Fibroblast of lung (primary cell): ENCODE data around the gene SLC10A2. TPM values are rescaled to one million over a fixed set of nuclear protein-coding genes. Genes with fewer than 3 reads are reported as not detected.

Source experiments
- DNase-seq, 2 donors: peaks; one replicate each; pipeline versions ENCODE4 v3.0.0 to v3.0.0-alpha.2; 2010; ENCODE audit warnings: low read depth in 2 of 2
- H2AFZ ChIP-seq: 2 replicates; pipeline ENCODE4 v1.5.1; 2012; ENCODE audit warnings: low read length, control low read depth, inconsistent platforms
- H3K27ac ChIP-seq: 2 replicates; pipeline ENCODE4 v1.5.1; 2011; ENCODE audit warnings: low read length, control low read depth; ENCODE audit not compliant: insufficient read depth
- H3K27me3 ChIP-seq: 2 replicates; pipeline ENCODE4 v1.5.1; 2011; ENCODE audit warnings: mild to moderate bottlenecking, low read length; ENCODE audit not compliant: control insufficient read depth, insufficient read depth
- H3K36me3 ChIP-seq: 2 replicates; pipeline ENCODE4 v1.5.1; 2011; ENCODE audit warnings: low read length; ENCODE audit not compliant: control insufficient read depth, insufficient read depth
- H3K4me1 ChIP-seq: 2 replicates; pipeline ENCODE4 v1.5.1; 2011; ENCODE audit warnings: low read length; ENCODE audit not compliant: control insufficient read depth, insufficient read depth; ENCODE audit errors: extremely low read depth
- H3K4me2 ChIP-seq: 2 replicates; pipeline ENCODE4 v1.5.1; 2011; ENCODE audit warnings: low read length, control low read depth; ENCODE audit not compliant: insufficient read depth; ENCODE audit errors: extremely low read depth
- H3K4me3 ChIP-seq, 4 experiments: fragments of 200-600 bp in 1 of 4; sonication (generic) in 1 of 4; replicated peaks in 1 of 4; 2 replicates each; pipeline ENCODE4 v1.5.1; 2011 to 2016; ENCODE audit warnings: low read length in 4 of 4, low read depth in 3 of 4, mild to moderate bottlenecking in 3 of 4, control low read depth in 2 of 4, inconsistent platforms in 1 of 4, mixed read lengths in 1 of 4; ENCODE audit not compliant: insufficient read depth in 1 of 4; ENCODE audit errors: control extremely low read depth in 1 of 4
- H3K79me2 ChIP-seq: 2 replicates; pipeline ENCODE4 v1.5.1; 2012; ENCODE audit warnings: mild to moderate bottlenecking, low read length, inconsistent platforms; ENCODE audit not compliant: control insufficient read depth, insufficient read depth
- H3K9ac ChIP-seq: 2 replicates; pipeline ENCODE4 v1.5.1; 2011; ENCODE audit warnings: mild to moderate bottlenecking, low read length, control low read depth; ENCODE audit not compliant: insufficient read depth
- H3K9me3 ChIP-seq: 2 replicates; pipeline ENCODE4 v1.5.1; 2012; ENCODE audit warnings: low read depth, low read length; ENCODE audit not compliant: control insufficient read depth, insufficient read depth
- H4K20me1 ChIP-seq: 2 replicates; pipeline ENCODE4 v1.5.1; 2011; ENCODE audit warnings: low read length; ENCODE audit not compliant: control insufficient read depth, insufficient read depth; ENCODE audit errors: extremely low read depth
- EZH2 ChIP-seq: IDR thresholded peaks from 2 replicates; pipeline ENCODE4 v1.5.1; 2012; ENCODE audit warnings: low read length, control low read depth, mild to moderate bottlenecking; ENCODE audit errors: missing control alignments
- polyA plus RNA-seq, 2 donors: library from polyadenylated mRNA; depleted of rRNA in 1 of 2; stranded (reverse) in 1 of 2; unstranded in 1 of 2; fragments of >200 nt; gene quantifications; 2 replicates each; pipeline ENCODE4 v1.2.1, GENCODE V29; 2011 to 2012; ENCODE audit warnings: missing spikeins in 1 of 2
- total RNA-seq: library from RNA; depleted of rRNA; stranded (reverse); fragments of >200 nt; gene quantifications from 2 replicates; pipeline ENCODE4 v1.2.1, GENCODE V29; 2014
- TF ChIP-seq, protein P1 (sequence below), 2 donors: IDR thresholded peaks in 1 of 2; conservative IDR thresholded peaks in 1 of 2; 1 replicate in 1 of 2; 2 replicates in 1 of 2; pipeline ENCODE4 v1.5.1; 2011 to 2012; ENCODE audit warnings: low read length in 2 of 2, control low read depth in 1 of 2, inconsistent platforms in 1 of 2, low read depth in 1 of 2, mild to moderate bottlenecking in 1 of 2

Gene SLC10A2
- total and polyA plus RNA-seq, 2 donors (not counting 1 experiment from before 2014, with no cell fraction given), result not detected

DNA sequence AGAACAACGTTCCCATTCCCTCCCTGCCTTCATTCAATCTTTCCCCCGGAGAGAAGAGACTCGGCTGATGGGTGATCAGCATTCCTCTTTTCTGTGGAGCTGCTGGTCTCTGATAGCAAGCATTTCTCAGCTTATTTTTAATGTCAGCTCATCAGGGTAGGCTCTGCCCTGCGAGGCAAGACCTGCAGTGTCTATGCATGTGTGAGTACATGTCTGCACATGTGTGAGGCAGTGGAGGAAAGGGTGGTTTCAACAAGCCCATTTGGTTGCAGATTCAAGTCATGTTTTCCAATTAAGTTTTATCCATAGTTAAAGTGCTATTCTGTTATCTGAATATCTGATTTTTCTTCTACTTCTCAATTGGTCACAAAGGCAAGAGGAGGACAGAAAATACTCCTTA is 19.5 kb downstream of the SLC10A2 start:
- Histone ChIP-seq H3K27ac (no peak overlapping the region), H3K27me3 (no peaks in the 10 kb centered on the region), H3K4me1 (no peaks in the 10 kb centered on the region), H3K79me2 (no peaks in the 10 kb centered on the region), H4K20me1 (no peaks in the 10 kb centered on the region), H3K9ac (no peak overlapping the region), H3K36me3 (no peaks in the 10 kb centered on the region), H2AFZ (no peak overlapping the region), H3K4me3 (no peak overlapping the region), H3K9me3 (no peaks in the 10 kb centered on the region), H3K4me2 (no peak overlapping the region)
- TF ChIP-seq, protein P1, sequence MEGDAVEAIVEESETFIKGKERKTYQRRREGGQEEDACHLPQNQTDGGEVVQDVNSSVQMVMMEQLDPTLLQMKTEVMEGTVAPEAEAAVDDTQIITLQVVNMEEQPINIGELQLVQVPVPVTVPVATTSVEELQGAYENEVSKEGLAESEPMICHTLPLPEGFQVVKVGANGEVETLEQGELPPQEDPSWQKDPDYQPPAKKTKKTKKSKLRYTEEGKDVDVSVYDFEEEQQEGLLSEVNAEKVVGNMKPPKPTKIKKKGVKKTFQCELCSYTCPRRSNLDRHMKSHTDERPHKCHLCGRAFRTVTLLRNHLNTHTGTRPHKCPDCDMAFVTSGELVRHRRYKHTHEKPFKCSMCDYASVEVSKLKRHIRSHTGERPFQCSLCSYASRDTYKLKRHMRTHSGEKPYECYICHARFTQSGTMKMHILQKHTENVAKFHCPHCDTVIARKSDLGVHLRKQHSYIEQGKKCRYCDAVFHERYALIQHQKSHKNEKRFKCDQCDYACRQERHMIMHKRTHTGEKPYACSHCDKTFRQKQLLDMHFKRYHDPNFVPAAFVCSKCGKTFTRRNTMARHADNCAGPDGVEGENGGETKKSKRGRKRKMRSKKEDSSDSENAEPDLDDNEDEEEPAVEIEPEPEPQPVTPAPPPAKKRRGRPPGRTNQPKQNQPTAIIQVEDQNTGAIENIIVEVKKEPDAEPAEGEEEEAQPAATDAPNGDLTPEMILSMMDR (conservative IDR thresholded peaks at IDR 0.05 in 1 of 2, IDR thresholded peaks at IDR 0.05 in 1 of 2; ENCODE audit: low read depth in 1 of 2, low read length in 2 of 2), result no peak
- DNase-seq, result no peak

DNA sequence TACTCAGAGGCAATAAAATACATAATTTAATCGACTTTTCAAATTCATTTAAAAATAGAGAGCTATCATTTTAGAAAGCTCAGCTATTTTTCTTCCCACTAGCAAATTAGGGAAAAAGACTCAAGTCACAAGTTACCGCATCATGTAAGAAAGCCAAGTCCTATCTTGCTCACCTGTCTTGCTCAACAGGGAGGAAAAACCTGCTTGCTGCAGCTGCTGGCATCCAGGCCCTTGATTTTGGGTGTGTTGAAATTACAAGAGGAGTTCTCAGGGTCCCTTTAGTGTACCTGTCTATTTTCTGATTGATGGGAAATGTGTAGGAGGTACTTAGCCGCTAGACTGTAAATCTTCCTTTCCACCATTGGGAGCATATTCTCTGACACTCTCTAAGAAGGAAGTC is 22.2 kb downstream of the SLC10A2 start:
- Histone ChIP-seq H3K27ac (no peak overlapping the region), H4K20me1 (no peaks in the 10 kb centered on the region), H3K36me3 (no peaks in the 10 kb centered on the region), H3K4me1 (no peaks in the 10 kb centered on the region), H3K79me2 (no peaks in the 10 kb centered on the region), H2AFZ (no peak overlapping the region), H3K9ac (no peak overlapping the region), H3K27me3 (no peaks in the 10 kb centered on the region), H3K4me3 (no peak overlapping the region), H3K9me3 (no peaks in the 10 kb centered on the region), H3K4me2 (no peak overlapping the region)
- no peak for TF ChIP-seq EZH2
- TF ChIP-seq, protein P1 (conservative IDR thresholded peaks at IDR 0.05 in 1 of 2, IDR thresholded peaks at IDR 0.05 in 1 of 2; ENCODE audit: low read depth in 1 of 2, low read length in 2 of 2), result no peak
- DNase-seq, result no peak

GRCh38 chr13:103040006-103040405 is 26.2 kb downstream of the SLC10A2 start:
- Histone ChIP-seq H3K36me3 (no peaks in the 10 kb centered on the region), H3K4me1 (no peaks in the 10 kb centered on the region), H3K9ac (no peak overlapping the region), H4K20me1 (no peaks in the 10 kb centered on the region), H3K27ac (no peak overlapping the region), H3K9me3 (no peaks in the 10 kb centered on the region), H3K79me2 (no peaks in the 10 kb centered on the region), H3K4me2 (no peak overlapping the region), H3K27me3 (no peaks in the 10 kb centered on the region), H3K4me3 (no peak overlapping the region), H2AFZ (no peak overlapping the region)
- DNase-seq, result no peak
- TF ChIP-seq, protein P1 (conservative IDR thresholded peaks at IDR 0.05 in 1 of 2, IDR thresholded peaks at IDR 0.05 in 1 of 2; ENCODE audit: low read depth in 1 of 2, low read length in 2 of 2), result no peak
- no peak for TF ChIP-seq EZH2
